ENCODE measurements around the gene ABCD4. TPM values are rescaled to one million over a fixed set of nuclear protein-coding genes. Genes with fewer than 3 reads are reported as not detected.
"Not testable (repeated sequence)": the region's sequence is repeated elsewhere in the genome, so short reads cannot be mapped to it uniquely, and the experiment has no call there.

The ABCD4 gene
- total RNA-seq = 49.2 and 52.3 TPM in 2 replicates

DNA sequence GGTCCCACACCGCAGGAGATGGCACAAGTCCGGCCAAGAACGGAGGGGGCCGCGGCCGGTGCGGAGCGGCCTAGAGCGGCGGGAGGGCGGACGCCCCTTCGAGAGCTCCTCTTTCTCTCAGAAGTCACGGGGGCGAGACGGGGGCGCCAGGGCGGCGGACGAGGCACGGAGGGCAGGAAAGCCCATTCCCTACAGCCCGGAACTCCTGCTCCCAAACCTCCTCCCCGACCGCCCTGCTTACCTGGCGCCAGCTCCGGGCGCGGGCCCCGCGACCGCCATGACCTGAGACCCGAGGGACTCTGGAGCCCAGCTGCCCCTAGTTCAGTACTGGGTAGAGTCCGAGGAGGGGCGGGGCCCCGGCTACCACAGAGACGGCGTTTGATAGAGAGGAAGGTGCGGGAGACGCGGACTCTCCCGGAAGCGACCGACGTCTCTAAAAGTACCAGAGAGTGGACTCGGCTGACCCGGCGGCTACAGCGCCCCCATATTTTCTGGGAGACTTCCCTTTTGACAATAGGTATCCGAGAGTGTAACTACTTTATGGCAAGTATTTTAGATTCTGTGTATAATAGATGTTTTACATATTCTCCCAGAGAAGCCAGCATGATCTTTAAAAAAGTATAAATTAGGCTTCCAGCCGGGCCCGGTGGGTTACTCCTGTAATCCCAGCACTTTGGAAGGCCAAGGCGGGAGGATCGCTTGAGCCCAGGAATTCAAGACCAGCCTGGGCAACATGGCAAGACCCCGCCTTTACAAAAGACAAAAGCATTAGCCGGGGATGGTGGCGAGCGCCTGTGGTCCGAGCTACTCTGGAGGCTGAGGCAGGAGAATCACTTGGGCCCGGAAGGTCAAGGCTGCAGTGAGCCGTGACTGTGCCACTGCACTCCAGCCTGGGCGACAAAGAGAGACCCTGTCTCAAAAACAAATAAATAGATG, at the start of gene ABCD4:
TSS of gene ABCD4 (minus strand) at position 301 of the 936 bp plus-strand sequence. CDS start at position 279, 22 bp downstream.
- intact Hi-C loops (cut with micrococcal nuclease) = loop anchor here (1.0 to 2.0 kb wide), 6 partner anchors 46 to 580 kb away; partner anchors contain the start of genes ALDH6A1, AREL1, FCF1 and ISCA2

DNA sequence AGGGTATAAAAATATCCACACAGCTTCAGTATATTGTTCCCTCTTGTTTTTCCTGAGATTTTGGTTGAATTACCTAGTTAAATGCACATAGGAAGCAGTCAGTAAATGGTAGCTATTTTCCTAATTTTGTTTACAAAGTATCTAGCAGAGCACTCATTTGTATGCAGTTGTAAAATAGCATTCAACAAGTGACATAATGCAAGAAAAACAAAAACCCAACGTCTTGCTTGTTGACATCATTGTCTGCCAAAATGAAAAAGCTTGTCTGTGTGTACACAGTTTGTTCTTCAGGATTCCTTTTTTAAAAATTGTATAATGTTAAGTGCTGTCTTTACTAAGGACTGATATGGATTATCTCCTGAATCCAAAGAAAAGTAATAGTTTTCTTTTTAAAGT, 48.2 kb upstream of the ABCD4 start:
- intact Hi-C loops (cut with micrococcal nuclease) = no loop called here

DNA sequence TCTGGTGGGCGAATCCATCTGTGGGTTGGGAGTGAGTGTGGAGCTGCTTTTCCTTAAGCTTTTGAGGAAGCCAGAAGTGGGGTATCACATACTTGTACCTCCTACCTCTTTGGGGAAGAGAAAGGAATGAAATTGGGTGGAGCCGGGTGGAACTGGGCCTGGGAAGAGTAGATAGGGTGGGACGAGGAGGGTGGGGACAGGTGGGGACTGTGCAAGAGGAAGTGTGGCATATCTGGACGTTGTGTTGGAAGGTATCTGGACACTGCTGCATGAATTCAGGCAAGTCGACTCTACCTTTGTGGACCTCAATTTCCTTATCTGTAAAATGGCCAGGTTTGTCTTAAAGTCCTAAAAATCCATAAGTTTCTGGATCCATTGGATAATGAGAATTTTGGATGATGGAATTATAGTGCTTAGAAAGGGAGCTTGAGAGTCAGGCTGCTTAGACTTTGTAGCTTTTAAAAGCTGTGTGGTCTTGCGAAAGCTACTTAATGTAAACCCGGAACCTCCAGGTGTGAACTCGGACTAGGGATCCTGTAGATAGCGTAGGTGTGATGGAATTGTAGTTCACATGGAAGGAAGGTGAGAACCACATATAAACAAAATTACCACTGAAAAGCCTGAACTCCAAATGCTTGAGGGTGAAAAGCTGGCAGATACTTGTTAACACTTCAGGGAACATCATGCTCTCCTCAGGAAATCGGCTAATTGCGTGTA, 47.6 kb upstream of the ABCD4 start:
- intact Hi-C loops (cut with micrococcal nuclease) = no loop called here

DNA sequence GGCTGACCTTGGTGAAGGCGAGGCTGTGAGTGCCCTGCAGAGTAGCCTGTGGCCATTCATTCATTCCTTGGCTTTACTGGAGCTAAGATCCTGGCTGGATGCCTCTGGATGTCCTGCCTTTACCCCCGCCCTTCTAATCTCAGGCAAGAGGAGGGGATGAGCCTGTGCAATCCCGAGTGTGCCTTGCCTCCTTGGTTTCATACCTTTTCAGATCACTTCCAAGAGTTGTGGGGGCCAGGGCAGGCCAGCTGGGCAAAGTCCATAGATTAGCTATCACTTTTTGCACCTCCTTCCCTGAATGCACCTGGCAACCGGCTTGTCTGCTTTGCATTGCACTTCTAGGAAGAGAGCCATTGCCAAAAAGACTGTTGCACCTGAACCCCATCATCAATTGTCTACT, 47.0 kb upstream of the ABCD4 start:
- intact Hi-C loops (cut with micrococcal nuclease) = no loop called here

DNA sequence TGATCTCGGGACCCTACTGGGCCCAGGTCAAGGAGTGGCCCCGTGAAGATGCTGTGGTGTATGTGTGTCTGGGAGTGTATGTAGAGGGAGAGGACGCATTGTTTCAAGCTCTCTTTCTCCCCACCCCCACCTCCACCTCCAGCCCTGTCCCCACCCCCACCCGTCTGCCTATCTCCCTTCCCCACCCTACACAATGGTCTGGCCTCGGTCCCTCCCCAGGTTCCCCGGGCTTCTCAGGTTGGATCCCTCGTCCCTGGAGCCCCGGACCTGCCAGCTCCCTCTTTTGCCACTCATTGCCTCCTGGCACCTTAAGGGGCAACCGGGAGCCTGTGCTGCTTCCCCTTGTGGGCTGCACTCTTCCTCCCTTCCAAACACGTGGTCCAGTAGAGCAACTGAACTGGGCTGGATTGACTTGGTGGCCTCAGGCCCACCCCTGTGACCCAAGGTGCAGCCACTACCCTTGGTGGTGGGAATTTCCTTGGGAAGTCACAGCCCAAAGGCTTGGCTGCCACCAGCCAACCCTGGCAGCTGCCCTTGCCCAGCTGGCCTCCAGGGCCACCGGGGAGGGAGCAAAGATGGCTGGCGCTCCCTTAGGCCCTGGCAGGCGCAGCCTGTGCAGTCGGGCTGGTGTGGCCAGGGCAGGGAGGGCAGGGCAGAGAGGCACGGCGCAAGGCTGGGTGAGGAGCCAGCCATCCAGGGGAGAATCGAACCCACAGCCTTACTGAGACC, 46.2 kb upstream of the ABCD4 start:
- intact Hi-C loops (cut with micrococcal nuclease) = no loop called here

DNA sequence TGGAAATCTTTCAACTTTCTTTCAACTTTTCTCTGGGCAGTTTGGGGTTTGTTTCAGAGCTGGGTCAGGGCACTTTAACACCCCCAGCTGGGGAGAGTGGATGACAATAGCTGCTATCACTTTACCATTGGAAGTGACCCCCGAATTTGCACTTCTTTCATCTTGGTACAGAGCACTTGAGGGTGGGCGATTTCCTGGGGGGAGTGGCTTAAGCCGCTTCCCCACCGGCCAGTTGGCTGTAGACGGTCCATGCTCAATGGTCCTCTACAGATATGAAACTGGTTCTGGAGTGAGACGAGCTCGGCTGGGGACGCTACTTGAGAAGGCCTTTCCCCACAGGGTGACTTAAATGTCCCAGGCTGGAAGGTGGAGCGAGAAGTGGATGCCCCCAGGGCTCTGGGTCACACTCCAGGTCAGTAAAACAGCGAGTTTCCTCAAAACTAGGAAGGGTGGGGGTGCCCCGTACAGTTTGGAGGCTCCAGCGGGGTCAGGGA, 45.6 kb upstream of the ABCD4 start, which contains the start of gene VRTN:
TSS of gene VRTN (plus strand) at position 231 of the 494 bp plus-strand sequence. CDS start 8,313 bp downstream, outside the sequence.
- intact Hi-C loops (cut with micrococcal nuclease) = no loop called here

DNA sequence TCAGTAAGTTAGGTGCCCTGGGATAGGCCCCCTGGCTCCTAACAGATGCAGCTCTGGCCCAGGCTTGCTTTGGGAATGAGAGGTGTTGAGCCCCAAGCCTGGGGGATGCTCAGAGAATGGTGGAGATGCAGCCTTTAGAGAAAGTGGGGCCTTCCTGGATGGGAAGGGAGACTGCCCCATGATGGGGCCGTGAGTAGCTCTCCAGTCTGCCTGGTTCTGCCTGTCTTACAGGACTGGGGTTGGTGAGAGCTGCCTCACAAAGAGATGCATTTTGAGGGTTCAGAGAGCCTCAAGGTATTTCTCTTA, 45.0 kb upstream of the ABCD4 start:
- intact Hi-C loops (cut with micrococcal nuclease) = no loop called here

DNA sequence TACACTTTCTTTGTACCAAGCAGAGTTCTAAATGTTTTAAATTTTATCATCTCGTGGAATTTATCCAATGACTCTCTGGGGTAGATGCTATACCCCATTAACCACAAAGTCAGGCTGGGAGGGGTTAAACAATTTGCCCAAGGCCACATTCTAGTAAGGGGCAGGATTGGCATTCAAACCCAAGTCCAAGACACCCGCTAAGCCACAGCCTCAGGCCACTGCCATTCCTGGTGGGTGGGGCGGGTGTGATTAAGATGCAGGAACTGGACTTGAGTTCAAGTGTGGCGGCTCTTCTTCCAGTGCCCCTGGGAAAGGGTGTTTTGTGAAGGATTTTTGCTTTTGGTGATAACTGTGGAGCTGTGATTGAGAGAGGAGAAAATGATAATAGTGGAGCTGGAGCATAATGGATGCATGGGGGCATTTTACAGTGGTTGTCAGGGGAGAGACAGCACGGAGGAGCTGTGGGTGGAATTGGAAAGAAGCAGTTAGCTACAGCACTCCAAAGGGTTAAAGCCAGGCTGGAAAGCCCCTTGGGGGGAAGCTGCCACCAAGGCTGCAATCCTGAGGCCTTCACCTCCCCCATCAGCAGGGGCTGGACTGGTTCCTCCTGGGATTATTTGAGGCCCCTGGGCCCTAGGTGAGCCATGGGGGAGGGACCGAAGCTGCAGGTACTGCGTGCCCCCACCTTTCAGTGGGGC, 44.5 kb upstream of the ABCD4 start:
- intact Hi-C loops (cut with micrococcal nuclease) = no loop called here

DNA sequence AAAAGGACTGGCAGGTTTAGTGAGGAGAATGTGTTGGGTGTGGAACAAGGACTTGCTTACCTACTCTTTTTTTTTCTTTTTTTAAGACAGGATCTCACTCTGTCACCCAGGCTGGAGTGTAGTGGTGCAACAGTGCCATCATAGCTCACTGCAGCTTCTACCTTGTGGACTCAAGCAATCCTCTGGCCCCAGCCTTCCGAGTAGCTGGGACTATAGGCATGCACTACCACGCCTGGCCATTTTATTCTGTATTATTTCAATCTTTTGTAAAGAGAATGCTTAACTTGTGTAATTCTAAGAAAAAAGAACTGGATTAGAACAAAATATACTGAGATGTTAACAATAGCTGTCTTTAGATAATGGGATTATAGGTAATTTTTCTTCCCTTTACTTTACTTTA, 43.6 kb upstream of the ABCD4 start:
- intact Hi-C loops (cut with micrococcal nuclease) = no loop called here

DNA sequence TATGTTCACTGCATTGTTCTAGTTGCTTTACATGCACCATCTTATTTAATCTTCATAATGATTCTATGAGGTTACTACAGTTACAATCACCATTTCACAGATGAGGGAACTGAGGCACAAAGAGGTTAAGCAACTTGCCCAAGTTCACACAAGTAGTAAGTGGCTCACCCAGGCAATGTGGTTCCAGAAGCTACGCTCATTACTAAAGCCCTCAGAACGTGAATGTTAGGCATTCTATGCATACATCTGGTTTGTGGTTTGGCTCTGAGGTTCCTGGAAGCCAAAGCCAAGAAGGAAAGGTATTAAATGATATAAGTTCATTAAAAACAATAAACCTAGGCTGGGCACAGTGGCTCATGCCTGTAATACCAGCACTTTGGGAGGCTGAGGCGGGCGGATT, 31.2 kb upstream of the ABCD4 start:
- intact Hi-C loops (cut with micrococcal nuclease) = no loop called here

DNA sequence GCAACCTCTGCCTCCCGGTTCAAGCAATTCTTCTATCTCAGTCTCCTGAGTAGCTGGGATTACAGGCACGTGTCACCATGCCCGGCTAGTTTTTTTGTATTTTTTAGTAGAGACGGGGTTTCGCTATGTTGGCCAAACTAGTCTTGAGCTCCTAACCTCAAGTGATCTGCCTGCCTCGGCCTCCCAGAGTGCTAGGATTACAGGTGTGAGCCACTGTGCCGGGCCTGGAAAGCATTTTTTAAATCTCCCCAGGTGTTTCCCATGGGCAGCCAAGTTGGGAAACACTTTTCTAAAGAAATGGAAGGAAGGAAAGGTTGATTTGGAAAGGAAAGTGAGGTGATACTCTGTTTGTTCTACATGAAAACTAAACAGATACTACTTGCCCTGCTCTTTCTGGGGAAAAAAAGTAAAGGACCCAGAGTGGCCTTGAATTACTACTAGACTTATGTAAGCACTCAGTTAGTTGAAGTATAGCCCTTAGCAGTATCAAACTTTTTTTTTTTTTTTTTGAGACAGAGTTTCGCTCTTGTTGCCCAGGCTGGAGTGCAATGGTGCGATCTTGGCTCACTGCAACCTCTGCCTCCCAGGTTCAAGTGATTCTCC, 27.3 kb upstream of the ABCD4 start:
- intact Hi-C loops (cut with micrococcal nuclease) = not testable (repeated sequence)

DNA sequence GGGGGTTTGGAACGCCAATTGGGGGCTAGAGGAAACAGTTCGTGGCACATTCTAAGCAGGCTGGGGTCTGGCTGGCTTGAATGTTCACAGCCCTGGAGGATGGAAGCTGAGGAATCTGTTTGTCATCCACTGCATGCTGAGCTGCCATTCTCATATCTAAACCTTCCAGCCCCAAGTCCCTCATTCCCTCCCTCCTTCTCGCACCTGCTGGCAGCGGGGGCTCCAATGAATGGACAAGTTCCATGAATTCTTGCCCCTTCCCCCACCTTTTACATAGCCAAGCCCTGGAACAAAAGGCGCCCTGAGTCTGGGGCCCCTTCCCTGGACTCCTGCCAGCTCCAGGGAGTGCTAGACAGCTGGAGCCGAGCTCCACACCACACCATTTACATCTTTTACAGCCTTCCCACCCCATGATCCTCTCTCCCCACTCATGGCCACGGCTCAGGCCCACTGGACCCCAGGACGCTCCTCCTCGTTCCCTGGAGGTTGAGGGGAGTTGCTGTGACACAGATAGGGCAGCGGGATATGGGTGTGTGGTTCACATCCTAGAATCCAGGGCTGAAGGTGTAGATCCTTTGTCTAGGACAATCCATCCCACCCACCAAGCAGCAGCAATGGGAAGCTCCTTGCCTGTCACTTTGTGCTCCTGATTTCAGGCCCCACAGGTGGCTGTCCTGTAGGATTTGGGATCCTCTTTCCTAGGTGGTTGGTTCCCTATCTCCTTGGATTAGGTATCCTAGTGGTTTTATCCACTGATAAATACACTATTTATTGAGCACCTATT, 23.8 kb upstream of the ABCD4 start:
- intact Hi-C loops (cut with micrococcal nuclease) = no loop called here

DNA sequence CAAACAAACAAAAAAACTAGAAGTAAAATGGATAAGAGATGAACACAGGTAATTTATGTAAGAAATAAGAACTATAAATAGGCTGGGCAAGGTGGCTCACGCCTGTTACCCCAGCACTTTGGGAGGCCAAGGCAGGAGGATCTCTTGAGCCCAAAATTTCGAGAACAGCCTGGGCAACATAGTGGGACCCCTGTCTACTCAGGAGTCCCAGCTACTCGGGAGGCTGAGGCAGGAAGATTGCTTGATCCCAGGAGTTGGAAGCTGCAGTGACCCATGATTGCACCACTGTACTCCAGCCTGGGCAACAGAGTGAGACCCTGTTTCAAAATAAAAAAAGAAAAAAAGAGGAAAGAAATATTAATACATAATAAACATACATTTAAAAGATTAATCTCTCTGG, 22.7 kb upstream of the ABCD4 start:
- intact Hi-C loops (cut with micrococcal nuclease) = no loop called here

DNA sequence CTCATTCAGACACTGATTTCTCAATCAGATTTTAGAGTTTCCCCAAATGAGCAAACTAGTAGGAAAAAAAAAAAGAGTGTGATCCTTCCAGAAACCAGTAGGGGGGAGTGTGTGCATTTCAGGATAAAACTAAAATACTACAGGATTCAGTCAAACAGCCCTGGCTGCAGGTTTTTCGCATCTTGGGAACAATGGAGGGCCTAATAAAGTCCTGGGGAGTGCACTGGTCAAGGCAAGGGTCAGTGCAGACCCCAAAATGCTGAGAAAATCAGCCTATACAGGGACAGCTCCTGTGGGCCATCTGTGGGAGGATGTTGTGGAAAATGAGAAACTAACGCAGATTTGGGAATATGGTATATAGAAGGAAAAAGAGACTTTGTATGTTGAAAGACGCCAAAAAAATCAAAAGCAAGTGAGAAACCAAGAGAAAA, 22.2 kb upstream of the ABCD4 start:
- intact Hi-C loops (cut with micrococcal nuclease) = no loop called here

DNA sequence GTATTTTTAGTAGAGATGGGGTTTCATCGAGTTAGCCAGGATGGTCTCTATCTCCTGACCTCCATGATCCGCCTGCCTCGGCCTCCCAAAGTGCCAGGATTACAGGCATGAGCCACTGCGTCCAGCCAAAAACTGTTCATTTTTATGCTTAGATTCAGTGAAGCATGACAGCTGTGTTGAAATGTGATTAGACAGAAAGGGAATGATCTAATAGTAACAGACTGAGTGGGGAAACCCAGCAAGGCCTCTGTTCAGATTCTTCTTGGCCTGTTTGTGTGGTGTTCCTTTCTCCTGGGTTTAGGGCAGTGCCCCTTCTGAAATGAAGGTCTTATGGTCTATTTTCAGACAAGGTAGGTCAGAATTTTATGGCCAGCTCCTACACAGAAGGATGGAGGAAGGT, 11.8 kb upstream of the ABCD4 start:
- intact Hi-C loops (cut with micrococcal nuclease) = no loop called here

DNA sequence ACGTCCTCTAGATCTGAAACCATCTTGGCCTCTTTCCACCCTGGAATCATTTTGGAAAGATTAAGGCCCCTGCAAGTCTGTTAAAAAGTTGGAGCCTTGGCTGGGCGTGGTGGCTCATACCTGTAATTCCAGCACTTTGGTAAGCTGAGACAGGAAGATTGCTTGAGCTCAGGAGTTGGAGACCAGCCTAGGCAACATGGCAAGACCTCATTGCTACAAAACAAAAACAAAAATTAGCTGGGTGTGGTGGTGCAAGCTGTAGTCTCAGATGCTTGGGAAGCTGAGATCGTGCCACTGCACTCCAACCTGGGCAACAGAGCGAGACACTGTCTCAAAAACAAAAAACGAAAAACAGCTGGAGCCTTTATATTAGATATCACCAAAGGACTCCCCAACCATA, 10.9 kb upstream of the ABCD4 start:
- intact Hi-C loops (cut with micrococcal nuclease) = no loop called here

DNA sequence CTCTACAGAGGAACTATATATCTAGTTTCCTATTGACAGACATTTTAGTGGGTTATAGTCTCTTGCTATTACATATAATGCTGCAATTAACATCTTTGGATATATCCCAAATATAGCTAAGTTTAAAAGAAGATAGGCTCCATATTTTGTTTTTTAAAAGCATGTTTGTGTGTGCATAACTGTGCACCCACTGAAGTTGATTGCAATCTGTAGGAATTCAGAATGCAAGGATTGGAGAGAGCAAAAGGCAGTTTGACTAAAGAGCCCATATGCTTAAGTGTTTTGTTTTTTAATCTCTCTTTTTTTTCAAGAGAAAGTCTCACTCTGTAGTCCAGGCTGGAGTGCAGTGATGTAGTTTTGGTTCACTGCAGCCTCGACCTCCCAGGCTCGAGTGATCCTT, 9.4 kb upstream of the ABCD4 start:
- intact Hi-C loops (cut with micrococcal nuclease) = no loop called here

DNA sequence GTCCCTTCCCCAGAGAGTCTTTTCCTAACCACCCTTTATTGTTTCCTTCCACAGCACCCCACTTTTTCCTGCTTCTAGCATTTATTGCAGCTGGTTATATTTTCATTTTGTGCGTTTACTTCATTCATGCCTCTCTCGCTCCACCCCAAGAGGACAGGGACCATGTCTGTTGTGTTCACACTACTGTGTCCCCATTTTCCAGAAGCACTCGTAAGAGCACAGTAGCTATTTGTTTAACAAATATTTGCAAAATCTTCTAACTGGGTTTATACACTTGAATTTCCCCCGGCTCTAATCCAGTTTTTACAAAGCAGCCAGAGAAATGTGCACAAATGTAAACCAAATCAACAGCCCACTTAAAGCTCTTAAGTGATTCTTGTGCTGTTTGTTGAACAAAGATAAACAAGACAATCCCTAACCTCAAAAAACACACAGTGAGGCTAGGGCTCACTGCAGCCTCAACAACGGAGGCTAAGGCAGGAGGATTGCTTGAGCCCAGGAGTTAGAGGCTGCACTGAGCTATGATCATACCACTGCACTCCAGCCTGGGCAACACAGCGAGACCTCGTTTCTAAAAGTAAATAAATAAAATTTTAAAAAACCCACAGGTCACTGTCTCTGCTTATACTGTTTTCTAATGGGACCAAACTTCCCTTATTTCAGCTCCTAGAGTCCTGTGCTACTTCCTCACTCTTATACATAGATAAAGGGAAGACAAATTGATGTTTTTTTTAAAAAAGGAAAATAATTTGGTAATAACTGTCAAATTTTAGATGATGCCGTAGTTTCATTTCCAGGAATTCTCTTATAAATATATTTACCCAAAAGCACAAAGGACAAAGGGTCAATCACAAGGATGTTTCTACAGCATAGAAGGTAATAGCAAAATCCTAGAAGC, 6.6 kb upstream of the ABCD4 start:
- intact Hi-C loops (cut with micrococcal nuclease) = no loop called here

DNA sequence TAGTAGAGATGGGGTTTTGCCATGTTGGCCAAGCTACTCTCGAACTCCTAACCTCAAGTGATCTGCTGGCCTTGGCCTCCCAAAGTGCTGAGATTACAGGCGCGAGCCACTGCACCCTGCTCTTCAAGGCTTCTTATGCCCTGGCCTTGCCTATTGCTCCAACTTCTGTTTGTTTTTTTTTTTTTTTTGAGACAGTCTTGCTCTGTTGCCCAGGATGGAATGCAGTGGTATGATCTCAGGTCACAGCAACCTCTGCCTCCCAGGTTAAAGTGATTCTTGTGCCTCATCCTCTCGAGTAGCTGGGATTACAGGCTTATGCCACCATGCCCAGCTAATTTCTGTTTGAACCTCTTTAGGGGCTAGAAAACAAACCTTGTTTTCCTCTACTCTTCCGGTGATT, 6.0 kb upstream of the ABCD4 start:
- intact Hi-C loops (cut with micrococcal nuclease) = no loop called here

All from T-helper 1 cell treated with Interleukin-12 subunit alpha and Interleukin-12 subunit beta and Interleukin-4 antibody, amounts not matched to agents 30 ng/mL and 1 ng/mL, for 36 hours (primary cell).